PC-9 (cell line): ENCODE measurements around the gene ABCB10.

ENCODE experiments used
- CTCF ChIP-seq: fragments of 200-600 bp; sonication (generic); conservative IDR thresholded peaks from 2 replicates; pipeline ENCODE4 v1.6.1; 2017; ENCODE audit warnings: mixed run types, antibody characterized with exemption, mild to moderate bottlenecking, moderate library complexity
- EZH2 ChIP-seq: fragments of 200-600 bp; sonication (generic); IDR thresholded peaks from 2 replicates; pipeline ENCODE4 v1.8.0; 2017; ENCODE audit warnings: antibody characterized with exemption, low read depth

DNA sequence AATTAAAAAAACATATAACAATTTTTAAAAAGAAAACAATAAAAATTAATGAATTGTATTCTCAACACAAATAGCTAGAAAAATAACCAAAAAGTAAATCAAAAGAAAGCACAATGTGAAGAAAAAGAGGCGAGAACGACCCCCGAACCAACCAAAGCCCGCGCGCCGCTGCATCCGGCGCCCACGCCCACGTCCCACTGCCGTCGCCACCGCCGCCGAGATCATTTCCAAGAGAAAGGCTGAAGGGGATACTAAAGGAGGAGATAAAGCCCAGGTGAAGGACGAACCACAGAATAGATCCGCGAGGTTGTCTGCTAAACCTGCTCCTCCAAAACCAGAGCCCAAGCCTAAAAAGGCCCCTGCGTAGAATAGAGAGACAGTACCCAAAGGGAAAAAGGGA, 11.8 kb upstream of the ABCB10 start:
- TF ChIP-seq CTCF, result no peak
- no peak for TF ChIP-seq EZH2
